Measurements from ENCODE around the gene WWOX.

Gene WWOX

GRCh38 chr16:78987666-78988065 is 888.2 kb downstream of the WWOX start:
- Histone ChIP-seq H3K9me3 (ENCODE audit: control insufficient read depth, low read length) (no peaks in the 10 kb centered on the region), H3K4me1 (ENCODE audit: control insufficient read depth, insufficient read depth, low read length, poor library complexity, severe bottlenecking) (peaks cover 12% of the 10 kb centered on the region), H3K27ac (ENCODE audit: low read depth, low read length, severe bottlenecking) (no peak overlapping the region), H3K4me3 (ENCODE audit: extremely low read depth, insufficient read depth, low read length, poor library complexity, severe bottlenecking) (no peak overlapping the region), H3K36me3 (ENCODE audit: control insufficient read depth, insufficient read depth, low read length) (no peaks in the 10 kb centered on the region)
- WGBS, 2 experiments (ENCODE audit: insufficient coverage in 2 of 2), result 83 to 86% methylated on average over 6 to 8 of the region's 8 CpGs

- 72 to 75% methylated on average over 7 of the region's 9 CpGs for WGBS, 2 experiments (ENCODE audit: insufficient coverage in 2 of 2)
- H3K36me3 ChIP-seq (ENCODE audit: control insufficient read depth, insufficient read depth, low read length), result no peaks in the 10 kb centered on the region
These were observed 889.0 kb downstream of the WWOX start for GRCh38 chr16:78988361-78988969.

GRCh38 chr16:78990309-78990701 is 890.9 kb downstream of the WWOX start:
- Histone ChIP-seq H3K4me1 (ENCODE audit: control insufficient read depth, insufficient read depth, low read length, poor library complexity, severe bottlenecking) (peaks cover 6% of the 10 kb centered on the region), H3K27ac (ENCODE audit: low read depth, low read length, severe bottlenecking) (peak overlapping the region; percentile 62), H3K36me3 (ENCODE audit: control insufficient read depth, insufficient read depth, low read length) (no peaks in the 10 kb centered on the region), H3K4me3 (ENCODE audit: extremely low read depth, insufficient read depth, low read length, poor library complexity, severe bottlenecking) (no peak overlapping the region), H3K9me3 (ENCODE audit: control insufficient read depth, low read length) (no peaks in the 10 kb centered on the region)
- 79 to 94% methylated on average over 3 of the region's 5 CpGs for WGBS, 2 experiments (ENCODE audit: insufficient coverage in 2 of 2)

More at GRCh38 chr16:78988361-78988969, 889.0 kb downstream of the WWOX start:
- Histone ChIP-seq H3K27ac (ENCODE audit: low read depth, low read length, severe bottlenecking) (no peak overlapping the region), H3K9me3 (ENCODE audit: control insufficient read depth, low read length) (no peaks in the 10 kb centered on the region), H3K4me1 (ENCODE audit: control insufficient read depth, insufficient read depth, low read length, poor library complexity, severe bottlenecking) (peaks cover 12% of the 10 kb centered on the region), H3K4me3 (ENCODE audit: extremely low read depth, insufficient read depth, low read length, poor library complexity, severe bottlenecking) (no peak overlapping the region)

- H3K36me3 ChIP-seq (ENCODE audit: control insufficient read depth, insufficient read depth, low read length), result no peaks in the 10 kb centered on the region
- 50 to 77% methylated on average over 2 to 5 of the region's 6 CpGs for WGBS, 2 experiments (ENCODE audit: insufficient coverage in 2 of 2)
These were observed 892.5 kb downstream of the WWOX start for GRCh38 chr16:78992001-78992400.

GRCh38 chr16:78993346-78993745 is 893.9 kb downstream of the WWOX start:
- Histone ChIP-seq H3K9me3 (ENCODE audit: control insufficient read depth, low read length) (no peaks in the 10 kb centered on the region), H3K4me1 (ENCODE audit: control insufficient read depth, insufficient read depth, low read length, poor library complexity, severe bottlenecking) (peaks cover 6% of the 10 kb centered on the region), H3K4me3 (ENCODE audit: extremely low read depth, insufficient read depth, low read length, poor library complexity, severe bottlenecking) (no peak overlapping the region), H3K27ac (ENCODE audit: low read depth, low read length, severe bottlenecking) (no peak overlapping the region), H3K36me3 (ENCODE audit: control insufficient read depth, insufficient read depth, low read length) (no peaks in the 10 kb centered on the region)
- 79 to 99% methylated on average over 7 to 11 of the region's 12 CpGs for WGBS, 2 experiments (ENCODE audit: insufficient coverage in 2 of 2)

More at GRCh38 chr16:78992001-78992400, 892.5 kb downstream of the WWOX start:
- no peak overlapping the region for H3K4me3 ChIP-seq (ENCODE audit: extremely low read depth, insufficient read depth, low read length, poor library complexity, severe bottlenecking)
- H3K9me3 ChIP-seq (ENCODE audit: control insufficient read depth, low read length), result no peaks in the 10 kb centered on the region
- no peak overlapping the region for H3K27ac ChIP-seq (ENCODE audit: low read depth, low read length, severe bottlenecking)
- peaks cover 6% of the 10 kb centered on the region for H3K4me1 ChIP-seq (ENCODE audit: control insufficient read depth, insufficient read depth, low read length, poor library complexity, severe bottlenecking)

- H3K4me3 ChIP-seq (ENCODE audit: extremely low read depth, insufficient read depth, low read length, poor library complexity, severe bottlenecking), result no peak overlapping the region
- peaks cover 6% of the 10 kb centered on the region for H3K4me1 ChIP-seq (ENCODE audit: control insufficient read depth, insufficient read depth, low read length, poor library complexity, severe bottlenecking)
- 93 to 94% methylated on average over 10 to 13 of the region's 15 CpGs for WGBS, 2 experiments (ENCODE audit: insufficient coverage in 2 of 2)
- no peak overlapping the region for H3K27ac ChIP-seq (ENCODE audit: low read depth, low read length, severe bottlenecking)
- no peaks in the 10 kb centered on the region for H3K36me3 ChIP-seq (ENCODE audit: control insufficient read depth, insufficient read depth, low read length)
- no peaks in the 10 kb centered on the region for H3K9me3 ChIP-seq (ENCODE audit: control insufficient read depth, low read length)
These were observed 894.8 kb downstream of the WWOX start for GRCh38 chr16:78994135-78994745.

GRCh38 chr16:78995441-78995840 is 896.0 kb downstream of the WWOX start:
- Histone ChIP-seq H3K4me1 (ENCODE audit: control insufficient read depth, insufficient read depth, low read length, poor library complexity, severe bottlenecking) (peaks cover 1% of the 10 kb centered on the region), H3K27ac (ENCODE audit: low read depth, low read length, severe bottlenecking) (no peak overlapping the region)
- 72 to 75% methylated on average over 3 of the region's 3 CpGs for WGBS, 2 experiments (ENCODE audit: insufficient coverage in 2 of 2)

GRCh38 chr16:78996790-78997189 is 897.3 kb downstream of the WWOX start:
- WGBS, 2 experiments (ENCODE audit: insufficient coverage in 2 of 2), result 90 to 95% methylated on average over 9 to 13 of the region's 16 CpGs
- peaks cover 2% of the 10 kb centered on the region for H3K4me1 ChIP-seq (ENCODE audit: control insufficient read depth, insufficient read depth, low read length, poor library complexity, severe bottlenecking)

More at GRCh38 chr16:78995441-78995840, 896.0 kb downstream of the WWOX start:
- peaks cover 1% of the 10 kb centered on the region for H3K9me3 ChIP-seq (ENCODE audit: control insufficient read depth, low read length)
- H3K4me3 ChIP-seq (ENCODE audit: extremely low read depth, insufficient read depth, low read length, poor library complexity, severe bottlenecking), result no peak overlapping the region
- H3K36me3 ChIP-seq (ENCODE audit: control insufficient read depth, insufficient read depth, low read length), result no peaks in the 10 kb centered on the region

GRCh38 chr16:78998879-78999278 is 899.4 kb downstream of the WWOX start:
- Histone ChIP-seq H3K9me3 (ENCODE audit: control insufficient read depth, low read length) (peaks cover 4% of the 10 kb centered on the region), H3K4me3 (ENCODE audit: extremely low read depth, insufficient read depth, low read length, poor library complexity, severe bottlenecking) (no peak overlapping the region), H3K36me3 (ENCODE audit: control insufficient read depth, insufficient read depth, low read length) (no peaks in the 10 kb centered on the region), H3K27ac (ENCODE audit: low read depth, low read length, severe bottlenecking) (no peak overlapping the region), H3K4me1 (ENCODE audit: control insufficient read depth, insufficient read depth, low read length, poor library complexity, severe bottlenecking) (peaks cover 3% of the 10 kb centered on the region)
- WGBS, 2 experiments (ENCODE audit: insufficient coverage in 2 of 2), result 86 to 97% methylated on average over 7 of the region's 11 CpGs

More at GRCh38 chr16:78996790-78997189, 897.3 kb downstream of the WWOX start:
- no peak overlapping the region for H3K4me3 ChIP-seq (ENCODE audit: extremely low read depth, insufficient read depth, low read length, poor library complexity, severe bottlenecking)
- H3K9me3 ChIP-seq (ENCODE audit: control insufficient read depth, low read length), result peaks cover 4% of the 10 kb centered on the region
- no peak overlapping the region for H3K27ac ChIP-seq (ENCODE audit: low read depth, low read length, severe bottlenecking)
- H3K36me3 ChIP-seq (ENCODE audit: control insufficient read depth, insufficient read depth, low read length), result no peaks in the 10 kb centered on the region

GRCh38 chr16:79001156-79001967 is 901.9 kb downstream of the WWOX start:
- no peak overlapping the region for H3K4me3 ChIP-seq (ENCODE audit: extremely low read depth, insufficient read depth, low read length, poor library complexity, severe bottlenecking)
- H3K9me3 ChIP-seq (ENCODE audit: control insufficient read depth, low read length), result peaks cover 4% of the 10 kb centered on the region
- H3K4me1 ChIP-seq (ENCODE audit: control insufficient read depth, insufficient read depth, low read length, poor library complexity, severe bottlenecking), result peaks cover 3% of the 10 kb centered on the region
- no peak overlapping the region for H3K27ac ChIP-seq (ENCODE audit: low read depth, low read length, severe bottlenecking)
- no peaks in the 10 kb centered on the region for H3K36me3 ChIP-seq (ENCODE audit: control insufficient read depth, insufficient read depth, low read length)
- WGBS, 2 experiments (ENCODE audit: insufficient coverage in 2 of 2), result 31 to 36% methylated on average over 4 to 6 of the region's 10 CpGs
